ENCODE data around the gene RILP.

RILP gene

DNA sequence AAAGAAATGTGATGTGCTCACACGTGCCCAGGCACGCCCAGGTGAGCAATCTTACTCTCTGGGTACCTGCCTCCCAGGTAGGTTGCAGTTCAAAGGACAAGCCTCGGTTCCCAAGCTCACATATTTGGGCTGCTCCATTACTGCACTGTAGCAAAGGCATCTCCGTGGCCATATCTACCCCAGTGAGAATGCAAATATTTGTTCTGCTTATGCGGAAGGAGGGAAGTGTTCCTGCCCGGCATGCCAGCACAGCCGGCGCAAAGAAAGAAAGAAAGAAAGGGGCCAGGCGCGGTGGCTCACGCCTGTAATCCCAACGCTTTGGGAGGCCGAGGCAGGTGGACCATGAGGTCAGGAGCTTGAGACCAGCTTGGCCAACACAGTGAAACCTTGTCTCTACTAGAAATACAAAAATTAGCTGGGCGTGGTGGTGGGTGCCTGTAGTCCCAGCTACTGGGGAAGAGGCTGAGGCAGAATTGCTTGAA is 51.8 kb downstream of the RILP start:
- no peak for DNase-seq
